Glutamatergic neuron (in vitro differentiated cells): ENCODE data around the gene ROR2. TPM values are rescaled to one million over a fixed set of nuclear protein-coding genes. Genes with fewer than 3 reads are reported as not detected.

Experiments
- DNase-seq: peaks from one replicate; pipeline ENCODE4 v3.0.0; 2022
- H3K27ac Mint-ChIP-seq: one replicate; pipeline ENCODE4 v1.8.0; 2020; ENCODE audit warnings: mild to moderate bottlenecking, mixed read lengths, inconsistent platforms; ENCODE audit not compliant: unreplicated experiment
- H3K27me3 Mint-ChIP-seq: one replicate; pipeline ENCODE4 v1.8.0; 2020; ENCODE audit warnings: mild to moderate bottlenecking, moderate library complexity, mixed read lengths, inconsistent platforms; ENCODE audit not compliant: unreplicated experiment
- H3K36me3 Mint-ChIP-seq: one replicate; pipeline ENCODE4 v1.8.0; 2020; ENCODE audit warnings: mild to moderate bottlenecking, mixed read lengths, inconsistent platforms; ENCODE audit not compliant: unreplicated experiment
- H3K4me1 Mint-ChIP-seq: one replicate; pipeline ENCODE4 v1.8.0; 2020; ENCODE audit warnings: mild to moderate bottlenecking, low read depth, mixed read lengths, inconsistent platforms; ENCODE audit not compliant: unreplicated experiment
- H3K4me3 Mint-ChIP-seq: one replicate; pipeline ENCODE4 v1.8.0; 2020; ENCODE audit warnings: mild to moderate bottlenecking, mixed read lengths, inconsistent platforms; ENCODE audit not compliant: unreplicated experiment
- H3K9me3 Mint-ChIP-seq: one replicate; pipeline ENCODE4 v1.8.0; 2020; ENCODE audit warnings: mild to moderate bottlenecking, moderate library complexity, mixed read lengths, inconsistent platforms; ENCODE audit not compliant: unreplicated experiment
- CTCF ChIP-seq: fragments of 200-600 bp; sonication (generic); IDR thresholded peaks from one replicate; pipeline ENCODE4 v1.5.0; 2021; ENCODE audit not compliant: partially characterized antibody, unreplicated experiment
- total RNA-seq: library from RNA; stranded (reverse); fragmentation: NEBNext Ultra II Directional; extraction: Animal tissue kit (Norgen Biotek cat#: 25700); gene quantifications from one replicate; pipeline ENCODE4 v1.2.1, GENCODE V29; 2021; ENCODE audit not compliant: unreplicated experiment

Gene ROR2
- total RNA-seq, 1 donor from 2014 or later = 51.1 TPM

DNA sequence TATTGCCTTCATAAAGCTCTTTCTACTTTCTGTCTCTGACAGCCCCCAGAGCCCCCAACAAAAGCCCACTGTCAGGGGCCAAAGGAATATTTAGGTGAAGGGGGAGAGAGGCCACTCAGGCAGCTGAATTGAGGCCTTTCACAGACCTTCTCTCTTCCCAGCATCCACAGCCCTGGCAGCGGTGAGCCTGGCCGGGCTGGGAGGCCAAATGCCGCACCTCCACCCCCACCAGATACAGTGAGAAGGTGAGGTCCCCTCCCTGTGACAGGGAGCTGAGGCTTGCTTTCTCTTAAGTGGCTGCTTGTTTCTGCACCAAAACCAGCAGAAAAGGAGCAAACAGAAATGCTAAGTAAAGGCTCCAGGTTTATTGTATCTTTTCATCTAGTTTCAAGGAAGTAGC is 168.1 kb downstream of the ROR2 start:
- peaks cover 22% of the 10 kb centered on the region for H3K9me3 Mint-ChIP-seq
- H3K4me1 Mint-ChIP-seq = peaks cover 44% of the 10 kb centered on the region
- TF ChIP-seq CTCF = no peak
- H3K4me3 Mint-ChIP-seq = no peak overlapping the region
- DNase-seq = no peak
- H3K27ac Mint-ChIP-seq = no peak overlapping the region
- H3K27me3 Mint-ChIP-seq = peaks cover 8% of the 10 kb centered on the region
- no peaks in the 10 kb centered on the region for H3K36me3 Mint-ChIP-seq

DNA sequence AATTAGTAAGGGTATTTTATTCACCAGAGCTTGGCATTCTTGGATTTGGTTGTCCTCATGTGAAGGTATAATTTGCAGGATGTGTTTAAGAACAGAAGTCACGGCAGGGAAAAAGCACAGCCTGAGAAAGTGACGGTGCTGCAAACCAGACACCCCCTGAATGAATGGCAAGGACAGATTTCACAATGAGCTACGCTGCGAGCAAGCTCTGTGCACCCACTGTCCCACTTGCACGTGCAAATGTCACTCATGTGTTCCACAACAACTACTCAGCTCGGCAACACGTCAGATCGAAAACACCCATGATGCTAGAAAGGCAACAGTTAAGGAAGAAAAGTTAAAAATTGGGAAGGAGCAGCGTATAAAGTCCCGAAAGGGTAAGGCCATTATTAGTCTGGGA is 168.9 kb downstream of the ROR2 start:
- peaks cover 23% of the 10 kb centered on the region for H3K9me3 Mint-ChIP-seq
- H3K4me3 Mint-ChIP-seq = no peak overlapping the region
- no peak for DNase-seq
- H3K4me1 Mint-ChIP-seq = peaks cover 45% of the 10 kb centered on the region
- H3K27ac Mint-ChIP-seq = no peak overlapping the region
- H3K36me3 Mint-ChIP-seq = no peaks in the 10 kb centered on the region
- no peak for TF ChIP-seq CTCF
- peaks cover 12% of the 10 kb centered on the region for H3K27me3 Mint-ChIP-seq

DNA sequence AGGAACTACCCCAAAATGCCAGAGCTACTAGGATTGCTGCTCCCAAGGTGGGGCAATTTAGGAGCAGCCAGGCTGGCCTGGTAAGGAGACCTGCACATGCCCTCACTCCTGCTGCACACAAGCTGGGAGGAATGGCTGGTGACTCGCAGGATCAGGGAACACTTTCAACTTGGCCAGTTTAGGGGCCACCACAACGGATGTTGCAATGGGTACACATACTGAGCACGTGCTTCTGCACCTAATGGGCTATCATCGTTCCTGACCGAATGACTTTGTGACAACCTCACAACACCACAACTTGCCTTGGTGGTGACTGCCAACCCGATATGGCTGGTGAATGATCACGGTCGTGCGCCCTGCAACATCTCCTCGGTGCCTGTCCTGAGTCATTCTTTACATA is 172.0 kb downstream of the ROR2 start:
- no peak overlapping the region for H3K4me3 Mint-ChIP-seq
- no peaks in the 10 kb centered on the region for H3K36me3 Mint-ChIP-seq
- TF ChIP-seq CTCF = no peak
- H3K9me3 Mint-ChIP-seq = peaks cover 18% of the 10 kb centered on the region
- peaks cover 52% of the 10 kb centered on the region for H3K4me1 Mint-ChIP-seq
- no peak overlapping the region for H3K27ac Mint-ChIP-seq
- no peak for DNase-seq
- H3K27me3 Mint-ChIP-seq = peaks cover 7% of the 10 kb centered on the region

GRCh38 chr9:91777292-91777830 is 172.7 kb downstream of the ROR2 start:
- DNase-seq = no peak
- no peak for TF ChIP-seq CTCF
- H3K27ac Mint-ChIP-seq = peak overlapping the region; percentile 6
- H3K4me3 Mint-ChIP-seq = no peak overlapping the region
- H3K27me3 Mint-ChIP-seq = peaks cover 7% of the 10 kb centered on the region
- H3K4me1 Mint-ChIP-seq = peaks cover 56% of the 10 kb centered on the region
- peaks cover 18% of the 10 kb centered on the region for H3K9me3 Mint-ChIP-seq
- H3K36me3 Mint-ChIP-seq = no peaks in the 10 kb centered on the region

GRCh38 chr9:91776409-91777291 is 173.4 kb downstream of the ROR2 start:
- Mint-ChIP-seq H3K36me3 (no peaks in the 10 kb centered on the region), H3K9me3 (peaks cover 18% of the 10 kb centered on the region), H3K27ac (peak overlapping the region; percentile 84), H3K4me1 (peaks cover 57% of the 10 kb centered on the region), H3K27me3 (peaks cover 7% of the 10 kb centered on the region), H3K4me3 (peak overlapping the region; percentile 30)
- no peak for DNase-seq
- no peak for TF ChIP-seq CTCF
